HepG2 (cell line): ENCODE results near the gene GPSM1. TPM values are rescaled to one million over a fixed set of nuclear protein-coding genes. Genes with fewer than 3 reads are reported as not detected.

ENCODE experiments used
- ATAC-seq: fragments of 200-7000 bp; cut with Tn5 transposase; 3 replicates; pipeline ENCODE4 v1.9.1; 2020; ENCODE audit warnings: mild to moderate bottlenecking, moderate library complexity
- BruUV-seq: library from RNA; stranded (reverse); fragments of 400-500 nt; replicated peaks from 2 replicates; lab custom pipeline; 2021; lab: Mats Ljungman, UMichigan
- CTCF ChIA-PET: fragments of 300-600 bp; formaldehyde crosslinking; extraction: SDS; loops from one replicate; lab custom pipeline; 2021; ENCODE audit warnings: low total read pairs, inconsistent platforms, low intra/inter-chr PET ratio; lab: Yijun Ruan, JAX
- POLR2A ChIA-PET: fragments of 350-600 bp; sonication (Branson Sonifier 250); formaldehyde crosslinking; loops from one replicate; lab custom pipeline; 2020; ENCODE audit warnings: antibody characterized with exemption, inconsistent platforms; lab: Yijun Ruan, JAX
- DNase-seq: peaks from one replicate; pipeline ENCODE4 v3.0.0-alpha.2; 2015; ENCODE audit warnings: low spot score
- FAIRE-seq: peaks from 3 replicates; lab custom pipeline; 2011; peaks lifted over from hg19 to GRCh38; lab: Jason Lieb, UNC
- H2AFZ ChIP-seq: one replicate; pipeline ENCODE4 v1.6.1; 2011; ENCODE audit warnings: low read length, inconsistent platforms
- H3K27ac ChIP-seq: fragments of 300-600 bp; 3 replicates; pipeline ENCODE4 v1.8.0; 2011; ENCODE audit warnings: mixed run types, mild to moderate bottlenecking, mixed read lengths, low read length, inconsistent platforms; ENCODE audit not compliant: insufficient read depth; ENCODE audit errors: extremely low read length
- H3K27me3 ChIP-seq, 2 experiments: fragments of 200-600 bp in 1 of 2; 2 replicates in 1 of 2; 3 replicates in 1 of 2; pipeline versions ENCODE4 v1.6.0 to v1.8.0; 2011; ENCODE audit warnings: low read length in 2 of 2, mild to moderate bottlenecking in 2 of 2, moderate library complexity in 2 of 2, inconsistent platforms in 1 of 2; ENCODE audit not compliant: insufficient read depth in 2 of 2, control insufficient read depth in 1 of 2
- H3K36me3 ChIP-seq, 2 experiments: fragments of 200-600 bp in 1 of 2; replicated peaks in 1 of 2; 2 replicates in 1 of 2; 3 replicates in 1 of 2; pipeline versions ENCODE4 v1.5.1 to v1.8.0; 2011; ENCODE audit warnings: low read length in 2 of 2, inconsistent platforms in 1 of 2; ENCODE audit not compliant: insufficient read depth in 2 of 2, control insufficient read depth in 1 of 2
- H3K4me1 ChIP-seq: 2 replicates; pipeline ENCODE4 v1.5.1; 2012; ENCODE audit warnings: low read length, inconsistent platforms; ENCODE audit not compliant: insufficient read depth
- H3K4me2 ChIP-seq: 2 replicates; pipeline ENCODE4 v1.6.0; 2011; ENCODE audit warnings: low read depth, low read length, inconsistent platforms
- H3K4me3 ChIP-seq, 3 experiments: fragments of 200-600 bp in 1 of 3; sonication (generic), shearing (Covaris generic) in 1 of 3; replicated peaks in 1 of 3; 2 replicates each; pipeline ENCODE4 v1.5.1; 2011 to 2016; ENCODE audit warnings: low read length in 3 of 3, inconsistent platforms in 2 of 3, low read depth in 2 of 3, mild to moderate bottlenecking in 2 of 3, control low read depth in 1 of 3, mixed read lengths in 1 of 3; ENCODE audit not compliant: insufficient read depth in 1 of 3
- H3K79me2 ChIP-seq: one replicate; pipeline ENCODE4 v1.6.1; 2011; ENCODE audit warnings: low read length, inconsistent platforms; ENCODE audit not compliant: insufficient read depth
- H3K9ac ChIP-seq: 2 replicates; pipeline ENCODE4 v1.6.0; 2011; ENCODE audit warnings: mild to moderate bottlenecking, low read depth, low read length, inconsistent platforms; ENCODE audit not compliant: insufficient read depth
- H3K9me3 ChIP-seq: 2 replicates; pipeline ENCODE4 v1.5.1; 2012; ENCODE audit warnings: mild to moderate bottlenecking, low read length
- H4K20me1 ChIP-seq: 2 replicates; pipeline ENCODE4 v1.6.0; 2011; ENCODE audit warnings: inconsistent platforms, mild to moderate bottlenecking, low read length, moderate library complexity; ENCODE audit not compliant: insufficient read depth
- ASH2L ChIP-seq: fragments of 300-600, 200-600 bp; sonication (generic); IDR thresholded peaks from 2 replicates; pipeline ENCODE4 v1.7.0; 2017; ENCODE audit warnings: low read depth, mild to moderate bottlenecking, moderate library complexity, mixed read lengths, low read length; ENCODE audit not compliant: insufficient read length
- EZH2 ChIP-seq: conservative IDR thresholded peaks from 2 replicates; pipeline ENCODE4 v1.6.1; 2012; ENCODE audit warnings: mild to moderate bottlenecking, low read depth, low read length, moderate library complexity
- HMGA1 ChIP-seq: sonication (generic); formaldehyde crosslinking; conservative IDR thresholded peaks from 2 replicates; pipeline ENCODE4 v1.4.0; 2020; ENCODE audit warnings: missing genetic modification reagents
- MAFK ChIP-seq, 2 experiments: IDR thresholded peaks in 1 of 2; conservative IDR thresholded peaks in 1 of 2; 2 replicates each; pipeline ENCODE4 v1.6.1; 2011; ENCODE audit warnings: improper control_type of control experiment in 2 of 2, low read length in 2 of 2
- MXI1 ChIP-seq: IDR thresholded peaks from 3 replicates; pipeline ENCODE4 v1.6.1; 2012; ENCODE audit warnings: low read depth, low read length, inconsistent platforms, borderline replicate concordance
- NONO ChIP-seq, 2 experiments: fragments of 450-650 bp in 1 of 2; sonication (generic) in 1 of 2; formaldehyde crosslinking in 1 of 2; IDR thresholded peaks in 1 of 2; conservative IDR thresholded peaks in 1 of 2; 2 replicates each; pipeline versions ENCODE4 v1.6.1 to v1.8.0; 2017 to 2022; ENCODE audit warnings: mild to moderate bottlenecking in 1 of 2, missing genetic modification reagents in 1 of 2, moderate library complexity in 1 of 2
- NR3C1 ChIP-seq: sonication (generic); formaldehyde crosslinking; IDR thresholded peaks from 2 replicates; pipeline ENCODE4 v1.4.0; 2020; ENCODE audit warnings: missing genetic modification reagents
- PHF20 ChIP-seq: sonication (generic); formaldehyde crosslinking; IDR thresholded peaks from 2 replicates; pipeline ENCODE4 v1.5.0; 2020; ENCODE audit warnings: mild to moderate bottlenecking, missing genetic modification reagents
- PRPF4 ChIP-seq: fragments of 200-400 bp; formaldehyde crosslinking; IDR thresholded peaks from 2 replicates; pipeline ENCODE4 v1.6.1; 2016; ENCODE audit warnings: low read length, low read depth; ENCODE audit not compliant: poor library complexity, severe bottlenecking
- ZFYVE20 ChIP-seq: sonication (generic); formaldehyde crosslinking; IDR thresholded peaks from 2 replicates; pipeline ENCODE4 v1.8.0; 2023; ENCODE audit warnings: low read depth, mild to moderate bottlenecking, moderate library complexity, missing genetic modification reagents, borderline replicate concordance
- ZNF430 ChIP-seq: sonication (generic); formaldehyde crosslinking; IDR thresholded peaks from 2 replicates; pipeline ENCODE4 v1.9.0; 2021; ENCODE audit warnings: mild to moderate bottlenecking, missing genetic modification reagents
- WGBS: methylation state at CpG from one replicate; pipeline ENCODE4 v1.1.6; 2017; ENCODE audit warnings: low lambda C conversion rate; 5-methylcytosine and 5-hydroxymethylcytosine counted together
- in situ Hi-C: cut with HindIII; loops from 2 replicates; pipeline ENCODE4 v1.10.0; 2017; ENCODE audit warnings: low pct_unique_long_range_greater_than_20kb; ENCODE audit not compliant: extremely low pct_ligation_motif_present
- intact Hi-C: fragments of 100-400 bp; cut with micrococcal nuclease; formaldehyde crosslinking; loops from one replicate; pipeline ENCODE4 v1.10.0; 2022; ENCODE audit not compliant: unreplicated experiment
- polyA plus RNA-seq, 8 experiments: library from polyadenylated mRNA; depleted of rRNA in 3 of 8; stranded (reverse) in 7 of 8; unstranded in 1 of 8; fragments of >200 nt; fragmentation: Illumina TruSeq in 4 of 8; extraction: Trizol in 4 of 8; gene quantifications; 2 replicates each; pipeline versions ENCODE4 v1.2.1 to v1.2.3, GENCODE V29; 2011 to 2016; ENCODE audit warnings: low read depth in 4 of 8, missing spikeins in 1 of 8, mixed read lengths in 1 of 8; ENCODE audit not compliant: insufficient read depth in 1 of 8
- total RNA-seq, 5 experiments: library from RNA; depleted of rRNA; stranded (reverse); fragments of >200 nt; fragmentation: Illumina TruSeq; extraction: Trizol; gene quantifications; 2 replicates each; pipeline ENCODE4 v1.2.3, GENCODE V29; 2016; ENCODE audit warnings: low read depth in 1 of 5
- TF ChIP-seq, protein P1 (sequence below): sonication (generic); formaldehyde crosslinking; IDR thresholded peaks from 2 replicates; pipeline ENCODE4 v1.4.0; 2020; ENCODE audit warnings: missing genetic modification reagents
- TF ChIP-seq, protein P2 (sequence below): IDR thresholded peaks from 2 replicates; pipeline ENCODE4 v1.6.1; 2018; ENCODE audit warnings: missing genetic modification reagents, mild to moderate bottlenecking, missing compliant biosample characterization
- TF ChIP-seq, protein P3 (sequence below): IDR thresholded peaks from 2 replicates; pipeline ENCODE4 v1.6.1; 2012; ENCODE audit warnings: low read length, improper control_type of control experiment

GPSM1 gene
- total and polyA plus RNA-seq, 2 of the 13 experiments (the other 11 are each of a cell fraction or from before 2014, with no cell fraction given), result 1.0 to 2.4 TPM

DNA sequence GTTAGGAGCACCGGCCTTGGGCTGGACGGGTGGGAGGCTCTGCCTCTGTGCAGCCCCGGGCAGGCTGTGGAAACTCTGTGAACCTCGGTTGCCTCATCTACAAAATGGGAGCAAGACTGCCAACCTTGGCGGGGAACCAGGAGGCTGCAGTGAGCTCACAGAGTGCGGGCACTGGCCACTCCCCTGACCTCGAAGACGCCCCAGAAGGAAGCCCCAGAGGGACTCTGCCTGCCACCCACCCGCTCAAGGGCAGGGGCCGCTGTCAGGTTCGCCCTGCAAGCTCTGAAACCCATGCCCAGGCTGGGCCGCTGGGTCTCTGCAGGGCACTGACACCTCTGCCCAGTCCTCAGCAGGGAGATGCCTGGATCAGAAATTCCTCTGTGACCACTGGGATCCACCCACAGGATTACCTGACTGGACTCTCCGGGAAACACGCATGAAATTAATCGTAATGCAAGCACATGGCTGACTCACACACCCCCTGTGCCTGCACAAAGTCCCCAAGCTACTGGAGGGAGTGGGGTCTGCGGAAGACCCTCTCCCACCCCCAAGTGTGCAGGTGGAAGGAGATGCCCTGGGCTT lies 30.8 kb upstream of the GPSM1 start (continued):
- TF ChIP-seq, protein P1, sequence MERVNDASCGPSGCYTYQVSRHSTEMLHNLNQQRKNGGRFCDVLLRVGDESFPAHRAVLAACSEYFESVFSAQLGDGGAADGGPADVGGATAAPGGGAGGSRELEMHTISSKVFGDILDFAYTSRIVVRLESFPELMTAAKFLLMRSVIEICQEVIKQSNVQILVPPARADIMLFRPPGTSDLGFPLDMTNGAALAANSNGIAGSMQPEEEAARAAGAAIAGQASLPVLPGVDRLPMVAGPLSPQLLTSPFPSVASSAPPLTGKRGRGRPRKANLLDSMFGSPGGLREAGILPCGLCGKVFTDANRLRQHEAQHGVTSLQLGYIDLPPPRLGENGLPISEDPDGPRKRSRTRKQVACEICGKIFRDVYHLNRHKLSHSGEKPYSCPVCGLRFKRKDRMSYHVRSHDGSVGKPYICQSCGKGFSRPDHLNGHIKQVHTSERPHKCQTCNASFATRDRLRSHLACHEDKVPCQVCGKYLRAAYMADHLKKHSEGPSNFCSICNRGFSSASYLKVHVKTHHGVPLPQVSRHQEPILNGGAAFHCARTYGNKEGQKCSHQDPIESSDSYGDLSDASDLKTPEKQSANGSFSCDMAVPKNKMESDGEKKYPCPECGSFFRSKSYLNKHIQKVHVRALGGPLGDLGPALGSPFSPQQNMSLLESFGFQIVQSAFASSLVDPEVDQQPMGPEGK, result no peak
- TF ChIP-seq, all 625 proteins: peak for 11

DNA sequence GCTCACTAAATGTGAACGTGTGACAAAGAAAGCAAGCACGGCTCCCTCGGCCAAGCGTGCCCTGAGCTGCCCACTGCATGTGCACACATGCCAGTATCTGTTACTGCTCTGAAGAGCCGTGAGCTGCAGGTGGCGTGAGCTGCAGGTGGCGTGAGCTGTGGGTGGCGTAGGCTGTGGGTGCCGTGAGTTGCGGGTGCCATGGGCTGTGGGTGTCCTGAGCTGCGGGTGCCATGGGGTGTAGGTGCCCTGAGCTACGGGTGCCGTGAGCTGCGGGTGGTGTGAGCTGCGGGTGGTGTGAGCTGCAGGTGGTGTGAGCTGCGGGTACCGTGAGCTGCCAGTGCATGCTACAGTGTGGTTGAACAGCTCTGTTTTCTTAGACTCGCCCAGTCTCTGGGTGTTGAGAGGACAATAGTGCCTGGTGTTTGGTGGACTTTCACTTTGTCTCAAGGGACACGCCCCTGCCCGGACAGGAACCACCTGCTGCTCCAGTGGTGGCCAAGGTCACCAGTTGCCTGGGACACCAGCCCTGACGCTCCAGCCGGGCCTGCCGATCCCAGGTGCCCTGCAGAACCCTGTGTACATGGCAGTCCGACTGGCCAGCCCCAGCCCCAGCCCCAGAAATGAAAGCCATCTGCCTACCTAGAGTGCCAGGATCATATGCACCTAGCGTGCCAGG lies 30.2 kb upstream of the GPSM1 start:
- intact Hi-C loops (no loop called here), in situ Hi-C loops (no loop called here)
- peak; percentile 89 for DNase-seq
- H3K9ac ChIP-seq, result peak overlapping the region; percentile 23
- H3K4me3 ChIP-seq, result peak overlapping the region; percentile 42 to 79 (median 68); a peak in 5 of 6 replicates
- H3K4me2 ChIP-seq, result peak overlapping the region; percentile 97
- ChIA-PET CTCF (no interaction called here), POLR2A (interaction anchor here (0.9 kb wide), 3 partner anchors 15 to 66 kb away, joined by 3 to 4 read pairs (median 3); partner anchors contain the start of gene DNLZ)
- no peaks in the 10 kb centered on the region for H3K9me3 ChIP-seq
- BruUV-seq, result no TSS peak
- no peak for FAIRE-seq
- H3K79me2 ChIP-seq, result no peaks in the 10 kb centered on the region
- H3K27ac ChIP-seq, result peak overlapping the region; percentile 29
- no peaks in the 10 kb centered on the region for H4K20me1 ChIP-seq
- H3K27me3 ChIP-seq, result peaks cover 7 to 37% of the 10 kb centered on the region in 2 experiments
- peak; percentile 86 for ATAC-seq
- WGBS, result 5% methylated on average over 5 of the region's 25 CpGs
- peaks cover 45% of the 10 kb centered on the region for H3K4me1 ChIP-seq
- no peaks in the 10 kb centered on the region for H3K36me3 ChIP-seq
- no peak overlapping the region for H2AFZ ChIP-seq
- TF ChIP-seq ZFYVE20 (no peak), MXI1 (peak; percentile 84; the same call in 1 of the 3 replicates), NONO (IDR thresholded peaks at IDR 0.05) (no peak), NONO (CRISPR knock-in tag; conservative IDR thresholded peaks at IDR 0.05) (no peak), ZNF430 (CRISPR knock-in tag) (no peak), ASH2L (no peak), HMGA1 (no peak), PRPF4 (no peak), EZH2 (no peak), MAFK (conservative IDR thresholded peaks at IDR 0.05 in 1 of 2, IDR thresholded peaks at IDR 0.05 in 1 of 2; ENCODE audit: low read length in 2 of 2) (no peak), NR3C1 (CRISPR knock-in tag) (no peak), PHF20 (peak; percentile 18; the same call in 1 of the 2 replicates)
- TF ChIP-seq, protein P2, sequence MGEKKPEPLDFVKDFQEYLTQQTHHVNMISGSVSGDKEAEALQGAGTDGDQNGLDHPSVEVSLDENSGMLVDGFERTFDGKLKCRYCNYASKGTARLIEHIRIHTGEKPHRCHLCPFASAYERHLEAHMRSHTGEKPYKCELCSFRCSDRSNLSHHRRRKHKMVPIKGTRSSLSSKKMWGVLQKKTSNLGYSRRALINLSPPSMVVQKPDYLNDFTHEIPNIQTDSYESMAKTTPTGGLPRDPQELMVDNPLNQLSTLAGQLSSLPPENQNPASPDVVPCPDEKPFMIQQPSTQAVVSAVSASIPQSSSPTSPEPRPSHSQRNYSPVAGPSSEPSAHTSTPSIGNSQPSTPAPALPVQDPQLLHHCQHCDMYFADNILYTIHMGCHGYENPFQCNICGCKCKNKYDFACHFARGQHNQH (CRISPR knock-in tag), result 0 out of 2 replicates have a peak, but pooled peaks have one; percentile 16
- TF ChIP-seq, protein P3, sequence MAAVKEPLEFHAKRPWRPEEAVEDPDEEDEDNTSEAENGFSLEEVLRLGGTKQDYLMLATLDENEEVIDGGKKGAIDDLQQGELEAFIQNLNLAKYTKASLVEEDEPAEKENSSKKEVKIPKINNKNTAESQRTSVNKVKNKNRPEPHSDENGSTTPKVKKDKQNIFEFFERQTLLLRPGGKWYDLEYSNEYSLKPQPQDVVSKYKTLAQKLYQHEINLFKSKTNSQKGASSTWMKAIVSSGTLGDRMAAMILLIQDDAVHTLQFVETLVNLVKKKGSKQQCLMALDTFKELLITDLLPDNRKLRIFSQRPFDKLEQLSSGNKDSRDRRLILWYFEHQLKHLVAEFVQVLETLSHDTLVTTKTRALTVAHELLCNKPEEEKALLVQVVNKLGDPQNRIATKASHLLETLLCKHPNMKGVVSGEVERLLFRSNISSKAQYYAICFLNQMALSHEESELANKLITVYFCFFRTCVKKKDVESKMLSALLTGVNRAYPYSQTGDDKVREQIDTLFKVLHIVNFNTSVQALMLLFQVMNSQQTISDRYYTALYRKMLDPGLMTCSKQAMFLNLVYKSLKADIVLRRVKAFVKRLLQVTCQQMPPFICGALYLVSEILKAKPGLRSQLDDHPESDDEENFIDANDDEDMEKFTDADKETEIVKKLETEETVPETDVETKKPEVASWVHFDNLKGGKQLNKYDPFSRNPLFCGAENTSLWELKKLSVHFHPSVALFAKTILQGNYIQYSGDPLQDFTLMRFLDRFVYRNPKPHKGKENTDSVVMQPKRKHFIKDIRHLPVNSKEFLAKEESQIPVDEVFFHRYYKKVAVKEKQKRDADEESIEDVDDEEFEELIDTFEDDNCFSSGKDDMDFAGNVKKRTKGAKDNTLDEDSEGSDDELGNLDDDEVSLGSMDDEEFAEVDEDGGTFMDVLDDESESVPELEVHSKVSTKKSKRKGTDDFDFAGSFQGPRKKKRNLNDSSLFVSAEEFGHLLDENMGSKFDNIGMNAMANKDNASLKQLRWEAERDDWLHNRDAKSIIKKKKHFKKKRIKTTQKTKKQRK, result no peak
